Measurements from ENCODE around the gene POLR2E. TPM values are rescaled to one million over a fixed set of nuclear protein-coding genes. Genes with fewer than 3 reads are reported as not detected.

POLR2E gene
- polyA plus RNA-seq, 3 donors from 2014 or later = 182 to 288 (median 237) TPM

GRCh38 chr19:1051791-1052190 lies 43.4 kb downstream of the POLR2E start:
- Mint-ChIP-seq H3K9me3 (peaks cover 0 to 3% (median 0%) of the 10 kb centered on the region in 6 donors), H3K36me3 (peaks cover 0 to 7% (median 5%) of the 10 kb centered on the region in 3 donors), H3K4me1 (peaks cover 0 to 2% of the 10 kb centered on the region in 2 donors), H3K27ac (no peak overlapping the region), H3K4me3 (no peak overlapping the region), H3K27me3 (ENCODE audit: low read depth in 3 of 3) (peaks cover 0 to 2% (median 1%) of the 10 kb centered on the region in 3 donors)
- no peak for DNase-seq

GRCh38 chr19:1050989-1051788 lies 44.0 kb downstream of the POLR2E start:
- peaks cover 0 to under 1% (median 0%) of the 10 kb centered on the region in 6 donors for H3K9me3 Mint-ChIP-seq
- H3K4me3 Mint-ChIP-seq = no peak overlapping the region
- no peak for DNase-seq
- H3K4me1 Mint-ChIP-seq = no peaks in the 10 kb centered on the region
- peaks cover 0 to under 1% (median 0%) of the 10 kb centered on the region in 3 donors for H3K27me3 Mint-ChIP-seq (ENCODE audit: low read depth in 3 of 3)
- H3K36me3 Mint-ChIP-seq = peaks cover 0 to 1% (median 0%) of the 10 kb centered on the region in 3 donors
- H3K27ac Mint-ChIP-seq = peak overlapping the region in 1 of 6 donors; percentile 46

GRCh38 chr19:1049800-1050199 lies 45.4 kb downstream of the POLR2E start:
- Mint-ChIP-seq H3K9me3 (no peaks in the 10 kb centered on the region), H3K27ac (no peak overlapping the region), H3K36me3 (peaks cover 0 to 4% (median 0%) of the 10 kb centered on the region in 3 donors), H3K4me1 (peaks cover 0 to 5% of the 10 kb centered on the region in 2 donors), H3K4me3 (no peak overlapping the region), H3K27me3 (ENCODE audit: low read depth in 3 of 3) (no peaks in the 10 kb centered on the region)
- DNase-seq = no peak

GRCh38 chr19:1049106-1049505 lies 46.1 kb downstream of the POLR2E start:
- Mint-ChIP-seq H3K36me3 (peaks cover 0 to 4% (median 0%) of the 10 kb centered on the region in 3 donors), H3K27me3 (ENCODE audit: low read depth in 3 of 3) (no peaks in the 10 kb centered on the region), H3K27ac (no peak overlapping the region), H3K4me1 (peaks cover 0 to 5% of the 10 kb centered on the region in 2 donors), H3K4me3 (no peak overlapping the region), H3K9me3 (no peaks in the 10 kb centered on the region)
- no peak for DNase-seq

- no peak overlapping the region for H3K4me3 Mint-ChIP-seq
- no peak for DNase-seq
- no peak overlapping the region for H3K27ac Mint-ChIP-seq
- peaks cover 0 to 5% of the 10 kb centered on the region in 2 donors for H3K4me1 Mint-ChIP-seq
- no peaks in the 10 kb centered on the region for H3K27me3 Mint-ChIP-seq (ENCODE audit: low read depth in 3 of 3)
- H3K9me3 Mint-ChIP-seq = no peaks in the 10 kb centered on the region
- peaks cover 0 to 4% (median 0%) of the 10 kb centered on the region in 3 donors for H3K36me3 Mint-ChIP-seq
These were observed 47.5 kb downstream of the POLR2E start for GRCh38 chr19:1047696-1048147.

GRCh38 chr19:1046836-1047695 lies 48.1 kb downstream of the POLR2E start:
- Mint-ChIP-seq H3K4me3 (no peak overlapping the region), H3K27ac (no peak overlapping the region), H3K9me3 (no peaks in the 10 kb centered on the region), H3K36me3 (peaks cover 0 to 4% (median 0%) of the 10 kb centered on the region in 3 donors), H3K27me3 (ENCODE audit: low read depth in 3 of 3) (no peaks in the 10 kb centered on the region), H3K4me1 (peaks cover 0 to 6% of the 10 kb centered on the region in 2 donors)
- no peak for DNase-seq

- peaks cover 3 to 11% of the 10 kb centered on the region in 2 donors for H3K4me1 Mint-ChIP-seq
- H3K27me3 Mint-ChIP-seq (ENCODE audit: low read depth in 3 of 3) = peaks cover 0 to under 1% (median 0%) of the 10 kb centered on the region in 3 donors
- no peaks in the 10 kb centered on the region for H3K9me3 Mint-ChIP-seq
- H3K4me3 Mint-ChIP-seq = no peak overlapping the region
- H3K27ac Mint-ChIP-seq = no peak overlapping the region
- peaks cover 0 to 4% (median 0%) of the 10 kb centered on the region in 3 donors for H3K36me3 Mint-ChIP-seq
- DNase-seq = no peak
These were observed 49.0 kb downstream of the POLR2E start for GRCh38 chr19:1046117-1046626.

GRCh38 chr19:1045247-1045603 lies 50.0 kb downstream of the POLR2E start:
- peaks cover 0 to 4% (median 0%) of the 10 kb centered on the region in 3 donors for H3K36me3 Mint-ChIP-seq
- no peaks in the 10 kb centered on the region for H3K9me3 Mint-ChIP-seq
- peaks cover 0 to 6% (median 4%) of the 10 kb centered on the region in 3 donors for H3K27me3 Mint-ChIP-seq (ENCODE audit: low read depth in 3 of 3)
- H3K27ac Mint-ChIP-seq = peak overlapping the region in 2 of 6 donors; percentile 33 to 81
- H3K4me1 Mint-ChIP-seq = peaks cover 13 to 20% of the 10 kb centered on the region in 2 donors
- DNase-seq = peak; percentile 67 to 70 (median 70)
- peak overlapping the region in 1 of 5 donors; percentile 36 for H3K4me3 Mint-ChIP-seq

GRCh38 chr19:1042689-1043511 lies 52.3 kb downstream of the POLR2E start:
- peaks cover 36 to 42% of the 10 kb centered on the region in 2 donors for H3K4me1 Mint-ChIP-seq
- DNase-seq = no peak
- peaks cover 0 to 8% (median 0%) of the 10 kb centered on the region in 3 donors for H3K36me3 Mint-ChIP-seq
- no peak overlapping the region for H3K27ac Mint-ChIP-seq
- H3K4me3 Mint-ChIP-seq = peak overlapping the region in 3 of 5 donors; percentile 21 to 59 (median 26)
- no peaks in the 10 kb centered on the region for H3K9me3 Mint-ChIP-seq
- H3K27me3 Mint-ChIP-seq (ENCODE audit: low read depth in 3 of 3) = peaks cover 0 to 13% (median 9%) of the 10 kb centered on the region in 3 donors

GRCh38 chr19:1041835-1042685 lies 53.1 kb downstream of the POLR2E start:
- Mint-ChIP-seq H3K27ac (no peak overlapping the region), H3K4me3 (peak overlapping the region in 3 of 5 donors; percentile 21 to 59 (median 26)), H3K9me3 (no peaks in the 10 kb centered on the region), H3K36me3 (peaks cover 0 to 13% (median 0%) of the 10 kb centered on the region in 3 donors), H3K27me3 (ENCODE audit: low read depth in 3 of 3) (peaks cover 0 to 15% (median 11%) of the 10 kb centered on the region in 3 donors), H3K4me1 (peaks cover 41 to 47% of the 10 kb centered on the region in 2 donors)
- DNase-seq = no peak

- DNase-seq = no peak
- Mint-ChIP-seq H3K4me3 (peak overlapping the region; percentile 97 to 99 (median 98)), H3K36me3 (peaks cover 0 to 16% (median 0%) of the 10 kb centered on the region in 3 donors), H3K4me1 (peaks cover 41 to 47% of the 10 kb centered on the region in 2 donors), H3K9me3 (no peaks in the 10 kb centered on the region), H3K27ac (peak overlapping the region in 5 of 6 donors; percentile 24 to 93 (median 79)), H3K27me3 (ENCODE audit: low read depth in 3 of 3) (peaks cover 0 to 15% (median 11%) of the 10 kb centered on the region in 3 donors)
These were observed 53.8 kb downstream of the POLR2E start for GRCh38 chr19:1041272-1041834.

Data from immature natural killer cell (primary cell).